ENCODE data around the gene UGT1A6. TPM values are rescaled to one million over a fixed set of nuclear protein-coding genes. Genes with fewer than 3 reads are reported as not detected.

UGT1A6 gene
- total and polyA plus RNA-seq, 2 donors (not counting 3 experiments of a cell fraction or from before 2014, with no cell fraction given), result not detected

DNA sequence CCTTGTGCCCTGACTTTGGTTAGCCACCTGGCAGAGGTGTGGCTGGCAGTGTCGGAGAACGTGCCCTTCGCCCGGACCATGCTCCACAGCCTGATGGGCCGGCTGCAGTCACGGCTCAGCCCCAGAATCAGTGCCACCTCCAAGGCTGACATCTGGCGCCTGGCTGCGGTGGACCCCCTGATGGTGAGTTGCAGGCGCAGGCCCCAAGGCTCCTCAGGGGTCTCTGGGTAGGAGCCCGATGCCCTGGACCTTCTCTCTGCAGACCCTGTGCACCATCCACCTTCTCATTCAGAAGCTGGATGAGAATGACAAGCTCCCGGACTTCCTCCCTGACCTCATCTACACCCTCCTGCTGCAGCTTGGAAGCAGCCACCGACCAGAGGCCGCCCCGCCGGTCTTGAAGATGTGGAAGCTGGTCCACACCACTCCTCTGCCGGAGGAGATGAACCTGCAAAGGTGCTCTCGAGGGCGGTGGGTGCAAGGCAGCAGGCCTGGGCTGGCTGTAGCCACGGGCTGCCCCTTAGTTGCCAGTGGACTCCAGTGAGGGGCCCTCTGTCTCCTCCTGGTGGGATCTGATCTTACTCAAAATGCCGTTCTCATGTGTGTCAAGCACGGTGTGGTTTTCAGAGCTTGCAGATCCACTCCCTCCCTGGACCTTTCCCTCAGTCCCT lies 129.5 kb downstream of the UGT1A6 start:
- TF ChIP-seq POLR2A (IDR thresholded peaks at IDR 0.05; ENCODE audit: low read depth, low read length) (no peak), MYC (IDR thresholded peaks at IDR 0.05; ENCODE audit: low read depth, low read length) (no peak), POLR2AphosphoS5 (IDR thresholded peaks at IDR 0.05; ENCODE audit: insufficient read depth, low read depth, low read length) (no peak), FOS (IDR thresholded peaks at IDR 0.05; ENCODE audit: borderline replicate concordance, insufficient read depth, low read length) (no peak), EZH2 (IDR thresholded peaks at IDR 0.05; ENCODE audit: borderline replicate concordance, low read depth, low read length, severe bottlenecking) (no peak), GATA2 (IDR thresholded peaks at IDR 0.05; ENCODE audit: insufficient read depth, insufficient read length, low read depth, low read length) (no peak), JUN (IDR thresholded peaks at IDR 0.05; ENCODE audit: borderline replicate concordance, insufficient read depth, insufficient read length, low read depth) (no peak)
- TF ChIP-seq, protein P1, sequence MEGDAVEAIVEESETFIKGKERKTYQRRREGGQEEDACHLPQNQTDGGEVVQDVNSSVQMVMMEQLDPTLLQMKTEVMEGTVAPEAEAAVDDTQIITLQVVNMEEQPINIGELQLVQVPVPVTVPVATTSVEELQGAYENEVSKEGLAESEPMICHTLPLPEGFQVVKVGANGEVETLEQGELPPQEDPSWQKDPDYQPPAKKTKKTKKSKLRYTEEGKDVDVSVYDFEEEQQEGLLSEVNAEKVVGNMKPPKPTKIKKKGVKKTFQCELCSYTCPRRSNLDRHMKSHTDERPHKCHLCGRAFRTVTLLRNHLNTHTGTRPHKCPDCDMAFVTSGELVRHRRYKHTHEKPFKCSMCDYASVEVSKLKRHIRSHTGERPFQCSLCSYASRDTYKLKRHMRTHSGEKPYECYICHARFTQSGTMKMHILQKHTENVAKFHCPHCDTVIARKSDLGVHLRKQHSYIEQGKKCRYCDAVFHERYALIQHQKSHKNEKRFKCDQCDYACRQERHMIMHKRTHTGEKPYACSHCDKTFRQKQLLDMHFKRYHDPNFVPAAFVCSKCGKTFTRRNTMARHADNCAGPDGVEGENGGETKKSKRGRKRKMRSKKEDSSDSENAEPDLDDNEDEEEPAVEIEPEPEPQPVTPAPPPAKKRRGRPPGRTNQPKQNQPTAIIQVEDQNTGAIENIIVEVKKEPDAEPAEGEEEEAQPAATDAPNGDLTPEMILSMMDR (IDR thresholded peaks at IDR 0.05; ENCODE audit: extremely low read depth in 1 of 2, insufficient read depth in 1 of 2, low read depth in 1 of 2, low read length in 2 of 2), result no peak
- TF ChIP-seq, protein P2, sequence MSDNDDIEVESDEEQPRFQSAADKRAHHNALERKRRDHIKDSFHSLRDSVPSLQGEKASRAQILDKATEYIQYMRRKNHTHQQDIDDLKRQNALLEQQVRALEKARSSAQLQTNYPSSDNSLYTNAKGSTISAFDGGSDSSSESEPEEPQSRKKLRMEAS (IDR thresholded peaks at IDR 0.05; ENCODE audit: insufficient read depth, insufficient read length), result no peak
- BruUV-seq (replicated peaks), result no TSS peak
- Histone ChIP-seq H3K4me3 (replicated peaks in 1 of 3; ENCODE audit: insufficient read depth in 1 of 3, low read depth in 1 of 3, low read length in 3 of 3) (no peak overlapping the region), H3K4me1 (ENCODE audit: control insufficient read depth, extremely low read depth, insufficient read depth, low read length) (no peaks in the 10 kb centered on the region), H3K79me2 (ENCODE audit: control insufficient read depth, insufficient read depth, low read length) (no peaks in the 10 kb centered on the region), H3K4me2 (ENCODE audit: insufficient read depth, low read length) (no peak overlapping the region), H3K9me1 (replicated peaks; ENCODE audit: control insufficient read depth, extremely low read depth, insufficient read depth, low read length) (no peaks in the 10 kb centered on the region), H3K27me3 (ENCODE audit: control insufficient read depth in 2 of 2, insufficient read depth in 2 of 2, low read length in 2 of 2) (no peaks in the 10 kb centered on the region), H3K9ac (replicated peaks; ENCODE audit: extremely low read depth, insufficient read depth, low read length) (no peak overlapping the region), H3K9me3 (replicated peaks; ENCODE audit: control insufficient read depth, insufficient read depth, low read length) (no peaks in the 10 kb centered on the region), H4K20me1 (replicated peaks; ENCODE audit: control insufficient read depth, extremely low read depth, insufficient read depth, low read length) (no peaks in the 10 kb centered on the region), H2AFZ (ENCODE audit: low read depth, low read length) (no peak overlapping the region), H3K27ac (ENCODE audit: insufficient read depth, low read depth, low read length) (no peak overlapping the region), H3K36me3 (ENCODE audit: control insufficient read depth in 2 of 2, extremely low read depth in 1 of 2, insufficient read depth in 2 of 2, low read length in 2 of 2) (no peaks in the 10 kb centered on the region)
- DNase-seq (ENCODE audit: low read depth, low spot score) (no peak), FAIRE-seq (no peak)
- POLR2A ChIA-PET, result no interaction called here
- dilution Hi-C loops (cut with MboI; ENCODE audit: extremely low pct_ligation_motif_present, low sequenced_read_pairs), result no loop called here
- CTCF ChIA-PET, result no interaction called here
- intact Hi-C loops (cut with micrococcal nuclease), result no loop called here

Other genes with a start within 250 kb of the UGT1A6 start
- gene USP40, start 126.1 kb upstream of the UGT1A6 start, total RNA-seq, result 32.5 and 36.5 TPM in 2 replicates
- 32.2 and 36.1 TPM in 2 replicates for gene USP40, start 126.1 kb upstream of the UGT1A6 start, polyA plus RNA-seq
- not detected in 2 replicates for gene UGT1A8, start 75.3 kb upstream of the UGT1A6 start, total RNA-seq
- not detected in 2 replicates for gene UGT1A8, start 75.3 kb upstream of the UGT1A6 start, polyA plus RNA-seq
- not detected in 2 replicates for gene UGT1A10, start 56.4 kb upstream of the UGT1A6 start, total RNA-seq
- gene UGT1A10, start 56.4 kb upstream of the UGT1A6 start, polyA plus RNA-seq, result not detected in 2 replicates
- not detected in 2 replicates for gene UGT1A9, start 21.0 kb upstream of the UGT1A6 start, total RNA-seq
- not detected in 2 replicates for gene UGT1A9, start 21.0 kb upstream of the UGT1A6 start, polyA plus RNA-seq
- not detected in 2 replicates for gene UGT1A7, start 11.0 kb upstream of the UGT1A6 start, total RNA-seq
- not detected in 2 replicates for gene UGT1A7, start 11.0 kb upstream of the UGT1A6 start, polyA plus RNA-seq
- not detected in 2 replicates for gene UGT1A5, start 20.0 kb downstream of the UGT1A6 start, total RNA-seq
- gene UGT1A5, start 20.0 kb downstream of the UGT1A6 start, polyA plus RNA-seq, result not detected in 2 replicates
- gene UGT1A4, start 25.8 kb downstream of the UGT1A6 start, total RNA-seq, result not detected in 2 replicates
- not detected in 2 replicates for gene UGT1A4, start 25.8 kb downstream of the UGT1A6 start, polyA plus RNA-seq
- gene UGT1A3, start 36.2 kb downstream of the UGT1A6 start, total RNA-seq, result not detected in 2 replicates
- not detected in 2 replicates for gene UGT1A3, start 36.2 kb downstream of the UGT1A6 start, polyA plus RNA-seq
- gene UGT1A1, start 67.4 kb downstream of the UGT1A6 start, total RNA-seq, result not detected in 2 replicates
- gene UGT1A1, start 67.4 kb downstream of the UGT1A6 start, polyA plus RNA-seq, result not detected in 2 replicates
- not detected in 2 replicates for gene MROH2A, start 85.4 kb downstream of the UGT1A6 start, total RNA-seq
- gene MROH2A, start 85.4 kb downstream of the UGT1A6 start, polyA plus RNA-seq, result not detected in 2 replicates
- 42.4 and 60.9 TPM in 2 replicates for gene HJURP, start 161.6 kb downstream of the UGT1A6 start, total RNA-seq
- gene HJURP, start 161.6 kb downstream of the UGT1A6 start, polyA plus RNA-seq, result 34.4 and 38.5 TPM in 2 replicates
- gene TRPM8, start 224.5 kb downstream of the UGT1A6 start, total RNA-seq, result not detected in 2 replicates
- gene TRPM8, start 224.5 kb downstream of the UGT1A6 start, polyA plus RNA-seq, result not detected in 2 replicates